MV-4-11 (cell line): ENCODE measurements around the gene ZBTB38.

Experiments
- DNase-seq: peaks from one replicate; lab custom pipeline; 2025; lab: John Stamatoyannopoulos, UW

Gene ZBTB38

GRCh38 chr3:141368062-141368924 lies at the start of gene ZBTB38:
ZBTB38 (plus strand) TSS chr3:141368504; CDS start chr3:141442389, 73,885 bp downstream.
- DNase-seq: peak; percentile 50

GRCh38 chr3:141320399-141321108 lies 47.8 kb upstream of the ZBTB38 start:
- DNase-seq: no peak

GRCh38 chr3:141321109-141321497 lies 47.2 kb upstream of the ZBTB38 start:
- DNase-seq: no peak

GRCh38 chr3:141323936-141324704 lies 44.2 kb upstream of the ZBTB38 start:
- no peak for DNase-seq

GRCh38 chr3:141326123-141326522 lies 42.2 kb upstream of the ZBTB38 start:
- no peak for DNase-seq

- no peak for DNase-seq
Observed at GRCh38 chr3:141326626-141327025, 41.7 kb upstream of the ZBTB38 start.

GRCh38 chr3:141328286-141329166 lies 39.8 kb upstream of the ZBTB38 start:
- no peak for DNase-seq

GRCh38 chr3:141330235-141330634 lies 38.1 kb upstream of the ZBTB38 start:
- DNase-seq: no peak

GRCh38 chr3:141330718-141331376 lies 37.5 kb upstream of the ZBTB38 start:
- peak; percentile 76 for DNase-seq

GRCh38 chr3:141331377-141332318 lies 36.7 kb upstream of the ZBTB38 start:
- DNase-seq: peak; percentile 83

- no peak for DNase-seq
Observed at GRCh38 chr3:141332416-141332815, 35.9 kb upstream of the ZBTB38 start.

- peak; percentile 4 for DNase-seq
Observed at GRCh38 chr3:141333836-141334626, 34.3 kb upstream of the ZBTB38 start.

GRCh38 chr3:141334627-141335250 lies 33.6 kb upstream of the ZBTB38 start:
- no peak for DNase-seq

GRCh38 chr3:141335531-141336061 lies 32.7 kb upstream of the ZBTB38 start:
- no peak for DNase-seq

- DNase-seq: peak; percentile 94
Observed at GRCh38 chr3:141336672-141337522, 31.4 kb upstream of the ZBTB38 start.

GRCh38 chr3:141337523-141337854 lies 30.8 kb upstream of the ZBTB38 start:
- DNase-seq: no peak

- no peak for DNase-seq
Observed at GRCh38 chr3:141337991-141338390, 30.3 kb upstream of the ZBTB38 start.
